Thoracic aorta (tissue), 2 donors: ENCODE results near the gene MAD1L1. TPM values are rescaled to one million over a fixed set of nuclear protein-coding genes. Genes with fewer than 3 reads are reported as not detected.

Source experiments
- ATAC-seq: fragments of 150-250 bp; one replicate; pipeline ENCODE4 v1.8.0; 2017; ENCODE audit warnings: low read depth; ENCODE audit not compliant: insufficient number of reproducible peaks, low FRiP score
- DNase-seq: peaks from one replicate; pipeline ENCODE4 v3.0.0-alpha.2; 2020; ENCODE audit warnings: low spot score
- H3K27ac ChIP-seq, 2 donors: fragments of 200-600 bp; sonication (generic); 1 replicate in 1 of 2; 2 replicates in 1 of 2; pipeline ENCODE4 v1.5.1; 2016; ENCODE audit warnings: mild to moderate bottlenecking in 2 of 2, moderate library complexity in 2 of 2
- H3K27me3 ChIP-seq: fragments of 200-600 bp; sonication (generic); replicated peaks from 2 replicates; pipeline ENCODE4 v1.6.0; 2016; ENCODE audit warnings: mild to moderate bottlenecking; ENCODE audit not compliant: insufficient read depth
- H3K36me3 ChIP-seq: fragments of 200-600 bp; sonication (generic); one replicate; pipeline ENCODE4 v1.5.1; 2016
- H3K4me1 ChIP-seq, 2 donors: fragments of 200-600 bp; sonication (generic); 1 replicate in 1 of 2; 2 replicates in 1 of 2; pipeline versions ENCODE4 v1.5.1 to v1.6.0; 2016; ENCODE audit warnings: low read depth in 2 of 2, mild to moderate bottlenecking in 1 of 2; ENCODE audit not compliant: control insufficient read depth in 1 of 2
- H3K4me3 ChIP-seq: fragments of 200-600 bp; sonication (generic); 2 replicates; pipeline ENCODE4 v1.5.1; 2016; ENCODE audit warnings: mild to moderate bottlenecking
- H3K9me3 ChIP-seq: fragments of 200-600 bp; sonication (generic); 2 replicates; pipeline ENCODE4 v1.5.1; 2016
- total RNA-seq, 2 donors: library from RNA; depleted of rRNA; stranded (reverse); fragments of >200 nt; gene quantifications; one replicate each; pipeline versions ENCODE4 v1.1.0 to v1.2.3, GENCODE V29; 2016
- TF ChIP-seq, protein P1 (sequence below): fragments of 200-600 bp; sonication (generic); IDR thresholded peaks from one replicate; pipeline ENCODE4 v1.5.1; 2019; ENCODE audit warnings: antibody characterized with exemption

The MAD1L1 gene
- total RNA-seq, 2 donors from 2014 or later = 27.4 to 41.3 TPM

DNA sequence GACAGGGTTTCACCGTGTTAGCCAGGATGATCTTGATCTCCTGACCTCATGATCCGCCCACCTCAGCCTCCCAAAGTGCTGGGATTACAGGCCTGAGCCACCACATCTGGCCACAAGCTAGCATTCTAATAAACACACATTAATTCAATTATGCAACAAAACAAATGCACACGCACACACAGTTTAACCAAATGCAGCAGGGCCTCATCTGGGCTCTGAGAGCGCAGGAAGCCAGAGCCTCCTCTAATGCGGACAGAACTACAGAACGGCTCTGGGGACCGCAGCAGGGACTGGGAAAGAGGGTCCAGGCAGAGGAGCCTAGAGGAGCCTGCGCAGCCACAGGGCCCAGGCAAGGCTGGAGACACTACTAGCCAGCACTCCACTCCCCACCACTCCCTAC, 3.8 kb downstream of the MAD1L1 start:
- no peak for DNase-seq
- peaks cover 15 to 35% of the 10 kb centered on the region in 2 donors for H3K4me1 ChIP-seq
- no peaks in the 10 kb centered on the region for H3K27me3 ChIP-seq
- TF ChIP-seq, protein P1, sequence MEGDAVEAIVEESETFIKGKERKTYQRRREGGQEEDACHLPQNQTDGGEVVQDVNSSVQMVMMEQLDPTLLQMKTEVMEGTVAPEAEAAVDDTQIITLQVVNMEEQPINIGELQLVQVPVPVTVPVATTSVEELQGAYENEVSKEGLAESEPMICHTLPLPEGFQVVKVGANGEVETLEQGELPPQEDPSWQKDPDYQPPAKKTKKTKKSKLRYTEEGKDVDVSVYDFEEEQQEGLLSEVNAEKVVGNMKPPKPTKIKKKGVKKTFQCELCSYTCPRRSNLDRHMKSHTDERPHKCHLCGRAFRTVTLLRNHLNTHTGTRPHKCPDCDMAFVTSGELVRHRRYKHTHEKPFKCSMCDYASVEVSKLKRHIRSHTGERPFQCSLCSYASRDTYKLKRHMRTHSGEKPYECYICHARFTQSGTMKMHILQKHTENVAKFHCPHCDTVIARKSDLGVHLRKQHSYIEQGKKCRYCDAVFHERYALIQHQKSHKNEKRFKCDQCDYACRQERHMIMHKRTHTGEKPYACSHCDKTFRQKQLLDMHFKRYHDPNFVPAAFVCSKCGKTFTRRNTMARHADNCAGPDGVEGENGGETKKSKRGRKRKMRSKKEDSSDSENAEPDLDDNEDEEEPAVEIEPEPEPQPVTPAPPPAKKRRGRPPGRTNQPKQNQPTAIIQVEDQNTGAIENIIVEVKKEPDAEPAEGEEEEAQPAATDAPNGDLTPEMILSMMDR = no peak
- H3K4me3 ChIP-seq = no peak overlapping the region
- ATAC-seq = no peak
- H3K27ac ChIP-seq = no peak overlapping the region
- H3K9me3 ChIP-seq = no peaks in the 10 kb centered on the region
- peaks cover 18% of the 10 kb centered on the region for H3K36me3 ChIP-seq

DNA sequence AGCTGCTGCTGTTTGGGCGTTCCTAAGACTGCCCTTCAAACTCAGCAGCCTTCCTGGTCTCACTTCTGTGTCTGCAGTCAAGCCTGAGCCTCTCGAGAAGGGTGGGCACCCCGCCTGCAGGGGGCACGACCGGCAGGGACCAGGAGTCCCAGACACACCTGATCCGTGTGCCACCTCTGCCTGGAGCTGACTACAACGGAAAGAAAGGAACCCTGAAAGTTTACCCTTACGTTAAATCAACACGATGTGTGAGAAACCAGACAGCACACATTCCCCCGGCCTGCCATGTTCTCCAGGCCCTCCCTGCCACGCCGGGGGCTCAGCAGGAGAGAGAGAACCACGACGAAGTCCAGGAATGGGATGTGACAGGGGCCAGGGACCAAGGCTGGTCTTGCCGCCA, 5.0 kb downstream of the MAD1L1 start:
- no peak overlapping the region for H3K4me3 ChIP-seq
- peaks cover 10 to 27% of the 10 kb centered on the region in 2 donors for H3K4me1 ChIP-seq
- ATAC-seq (no peak), DNase-seq (no peak)
- H3K36me3 ChIP-seq = peaks cover 21% of the 10 kb centered on the region
- H3K27ac ChIP-seq = no peak overlapping the region
- no peaks in the 10 kb centered on the region for H3K9me3 ChIP-seq
- no peaks in the 10 kb centered on the region for H3K27me3 ChIP-seq
- TF ChIP-seq, protein P1 = no peak

DNA sequence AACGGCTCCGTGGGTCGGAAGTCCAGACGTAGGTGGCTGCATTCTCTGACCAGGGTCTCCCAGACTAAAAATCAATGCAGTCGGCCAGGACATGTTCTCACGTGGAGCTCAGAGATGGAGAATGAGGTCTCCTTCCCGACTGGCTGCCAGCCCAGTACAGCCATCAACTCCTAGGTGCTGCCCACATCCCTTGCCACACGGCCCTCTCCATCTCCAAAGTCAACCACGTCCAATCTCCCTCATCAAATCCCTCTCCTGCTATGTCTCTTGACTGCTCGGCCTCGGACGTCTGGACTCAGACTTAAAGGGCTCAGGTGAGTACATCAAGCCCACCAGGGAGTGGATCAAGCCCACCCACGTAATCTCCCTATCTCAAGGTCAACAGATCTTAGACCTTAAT, 6.9 kb downstream of the MAD1L1 start:
- peaks cover 0 to 12% of the 10 kb centered on the region in 2 donors for H3K4me1 ChIP-seq

DNA sequence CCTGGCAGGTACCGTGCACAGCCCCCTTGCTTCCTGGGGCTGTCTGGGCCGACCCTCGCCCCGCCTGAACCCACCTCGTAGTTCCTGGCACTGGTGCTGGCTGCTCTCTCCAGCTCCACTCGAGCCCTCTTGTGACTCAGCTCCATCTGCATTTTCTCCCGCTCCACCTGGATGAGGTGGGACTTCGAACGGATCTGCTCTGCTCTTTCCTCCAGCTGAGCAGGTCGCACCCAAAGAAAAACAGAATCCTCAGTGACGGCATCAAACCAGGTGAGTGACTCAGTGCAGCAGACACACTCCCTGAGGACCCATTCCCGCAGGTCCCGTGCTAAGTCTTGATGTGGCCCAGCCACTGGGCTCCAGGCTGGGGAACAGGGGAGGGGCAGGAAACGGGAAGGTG, 7.4 kb downstream of the MAD1L1 start:
- no peaks in the 10 kb centered on the region for H3K27me3 ChIP-seq
- peaks cover 0 to 7% of the 10 kb centered on the region in 2 donors for H3K4me1 ChIP-seq
- no peaks in the 10 kb centered on the region for H3K9me3 ChIP-seq
- no peak overlapping the region for H3K27ac ChIP-seq
- H3K36me3 ChIP-seq = peaks cover 25% of the 10 kb centered on the region
- TF ChIP-seq, protein P1 = no peak
- no peak overlapping the region for H3K4me3 ChIP-seq
- DNase-seq (no peak), ATAC-seq (no peak)

More for the DNA sequence above, 6.9 kb downstream of the MAD1L1 start:
- TF ChIP-seq, protein P1 = no peak
- ATAC-seq (no peak), DNase-seq (no peak)
- H3K36me3 ChIP-seq = peaks cover 25% of the 10 kb centered on the region
- no peak overlapping the region for H3K4me3 ChIP-seq
- H3K27me3 ChIP-seq = no peaks in the 10 kb centered on the region
- H3K27ac ChIP-seq = no peak overlapping the region
- H3K9me3 ChIP-seq = no peaks in the 10 kb centered on the region

DNA sequence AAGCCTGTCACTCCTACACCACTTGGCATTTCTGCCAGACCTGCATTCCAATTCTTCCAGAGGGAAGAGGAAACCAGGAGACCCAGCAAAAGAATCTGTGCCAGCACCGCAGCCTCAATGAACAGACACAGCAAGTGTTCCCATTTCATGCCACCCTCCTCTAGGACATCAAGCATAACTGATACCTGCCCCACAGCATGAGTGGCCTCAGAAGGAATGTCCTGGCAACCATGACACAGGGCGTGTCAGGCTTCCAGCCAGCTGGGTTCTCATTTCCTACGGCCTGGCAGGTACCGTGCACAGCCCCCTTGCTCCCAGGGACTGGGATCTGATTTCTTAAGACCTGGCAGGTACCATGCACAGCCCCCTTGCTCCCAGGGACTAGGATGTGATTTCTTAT, 7.8 kb downstream of the MAD1L1 start:
- no peak for ATAC-seq
- Histone ChIP-seq H3K27me3 (no peaks in the 10 kb centered on the region), H3K27ac (no peak overlapping the region), H3K4me1 (peaks cover 0 to 3% of the 10 kb centered on the region in 2 donors), H3K9me3 (no peaks in the 10 kb centered on the region), H3K36me3 (peaks cover 28% of the 10 kb centered on the region), H3K4me3 (no peak overlapping the region)
- no peak for DNase-seq
- TF ChIP-seq, protein P1 = no peak
